Osteoblast (primary cell): ENCODE results near the gene LTBP1. TPM values are rescaled to one million over a fixed set of nuclear protein-coding genes. Genes with fewer than 3 reads are reported as not detected.
"Not testable (repeated sequence)": the region's sequence is repeated elsewhere in the genome, so short reads cannot be mapped to it uniquely, and the experiment has no call there.

Source experiments
- DNase-seq: peaks from one replicate; pipeline ENCODE4 v3.0.0; 2011; ENCODE audit warnings: low spot score, mixed read lengths; ENCODE audit not compliant: insufficient read length; ENCODE audit errors: missing footprints
- H2AFZ ChIP-seq: 2 replicates; pipeline ENCODE4 v1.6.0; 2011; ENCODE audit warnings: mild to moderate bottlenecking, low read length
- H3K27ac ChIP-seq: 2 replicates; pipeline ENCODE4 v1.5.1; 2011; ENCODE audit warnings: mild to moderate bottlenecking, low read depth, low read length, moderate library complexity
- H3K27me3 ChIP-seq: 2 replicates; pipeline ENCODE4 v1.6.0; 2012; ENCODE audit warnings: mild to moderate bottlenecking, control low read depth, inconsistent platforms, low read length, moderate library complexity; ENCODE audit not compliant: insufficient read depth
- H3K36me3 ChIP-seq: 2 replicates; pipeline ENCODE4 v1.5.1; 2011; ENCODE audit warnings: mild to moderate bottlenecking, low read length, control low read depth, moderate library complexity; ENCODE audit not compliant: insufficient read depth
- H3K4me1 ChIP-seq: 2 replicates; pipeline ENCODE4 v1.5.1; 2011; ENCODE audit warnings: mild to moderate bottlenecking, low read length, control low read depth, moderate library complexity; ENCODE audit not compliant: insufficient read depth
- H3K4me2 ChIP-seq: 2 replicates; pipeline ENCODE4 v1.6.0; 2011; ENCODE audit warnings: mild to moderate bottlenecking, low read length; ENCODE audit not compliant: insufficient read depth
- H3K4me3 ChIP-seq: fragments of 200-600 bp; sonication (generic); 3 replicates; pipeline ENCODE4 v1.5.1; 2012; ENCODE audit warnings: mild to moderate bottlenecking, low read length, inconsistent platforms; ENCODE audit not compliant: insufficient read depth
- H3K79me2 ChIP-seq: 2 replicates; pipeline ENCODE4 v1.6.0; 2012; ENCODE audit warnings: mild to moderate bottlenecking, low read length, control low read depth, inconsistent platforms; ENCODE audit not compliant: insufficient read depth
- H3K9me3 ChIP-seq: 2 replicates; pipeline ENCODE4 v1.5.1; 2011; ENCODE audit warnings: low read depth, low read length, control low read depth
- H4K20me1 ChIP-seq: 2 replicates; pipeline ENCODE4 v1.6.0; 2012; ENCODE audit warnings: mild to moderate bottlenecking, low read length, control low read depth; ENCODE audit not compliant: insufficient read depth
- total RNA-seq: library from RNA; depleted of rRNA; stranded (reverse); fragments of >200 nt; gene quantifications from 2 replicates; pipeline ENCODE4 v1.2.3, GENCODE V29; 2012
- TF ChIP-seq, protein P1 (sequence below): IDR thresholded peaks from 2 replicates; pipeline ENCODE4 v1.5.1; 2011; ENCODE audit warnings: mild to moderate bottlenecking, low read depth, low read length, moderate library complexity; ENCODE audit errors: extremely low read depth

Gene LTBP1
- total RNA-seq, 1 donor, result 224 TPM

- Histone ChIP-seq H3K9me3 (no peaks in the 10 kb centered on the region), H3K4me2 (no peak overlapping the region), H4K20me1 (no peaks in the 10 kb centered on the region), H3K27ac (no peak overlapping the region), H3K79me2 (no peaks in the 10 kb centered on the region), H2AFZ (no peak overlapping the region), H3K27me3 (peaks cover 4% of the 10 kb centered on the region), H3K4me3 (no peak overlapping the region), H3K36me3 (no peaks in the 10 kb centered on the region), H3K4me1 (no peaks in the 10 kb centered on the region)
- TF ChIP-seq, protein P1, sequence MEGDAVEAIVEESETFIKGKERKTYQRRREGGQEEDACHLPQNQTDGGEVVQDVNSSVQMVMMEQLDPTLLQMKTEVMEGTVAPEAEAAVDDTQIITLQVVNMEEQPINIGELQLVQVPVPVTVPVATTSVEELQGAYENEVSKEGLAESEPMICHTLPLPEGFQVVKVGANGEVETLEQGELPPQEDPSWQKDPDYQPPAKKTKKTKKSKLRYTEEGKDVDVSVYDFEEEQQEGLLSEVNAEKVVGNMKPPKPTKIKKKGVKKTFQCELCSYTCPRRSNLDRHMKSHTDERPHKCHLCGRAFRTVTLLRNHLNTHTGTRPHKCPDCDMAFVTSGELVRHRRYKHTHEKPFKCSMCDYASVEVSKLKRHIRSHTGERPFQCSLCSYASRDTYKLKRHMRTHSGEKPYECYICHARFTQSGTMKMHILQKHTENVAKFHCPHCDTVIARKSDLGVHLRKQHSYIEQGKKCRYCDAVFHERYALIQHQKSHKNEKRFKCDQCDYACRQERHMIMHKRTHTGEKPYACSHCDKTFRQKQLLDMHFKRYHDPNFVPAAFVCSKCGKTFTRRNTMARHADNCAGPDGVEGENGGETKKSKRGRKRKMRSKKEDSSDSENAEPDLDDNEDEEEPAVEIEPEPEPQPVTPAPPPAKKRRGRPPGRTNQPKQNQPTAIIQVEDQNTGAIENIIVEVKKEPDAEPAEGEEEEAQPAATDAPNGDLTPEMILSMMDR, result no peak
- DNase-seq, result no peak
These were observed 41.5 kb upstream of the LTBP1 start for GRCh38 chr2:32905270-32905669.

GRCh38 chr2:32910883-32911598, 35.7 kb upstream of the LTBP1 start:
- no peaks in the 10 kb centered on the region for H3K79me2 ChIP-seq
- H3K9me3 ChIP-seq, result no peaks in the 10 kb centered on the region
- H3K27me3 ChIP-seq, result no peaks in the 10 kb centered on the region
- no peak for DNase-seq
- H3K27ac ChIP-seq, result no peak overlapping the region
- no peak overlapping the region for H2AFZ ChIP-seq
- no peaks in the 10 kb centered on the region for H3K36me3 ChIP-seq
- H3K4me3 ChIP-seq, result no peak overlapping the region
- H3K4me1 ChIP-seq, result no peaks in the 10 kb centered on the region
- H3K4me2 ChIP-seq, result no peak overlapping the region
- H4K20me1 ChIP-seq, result no peaks in the 10 kb centered on the region
- TF ChIP-seq, protein P1, result no peak

DNA sequence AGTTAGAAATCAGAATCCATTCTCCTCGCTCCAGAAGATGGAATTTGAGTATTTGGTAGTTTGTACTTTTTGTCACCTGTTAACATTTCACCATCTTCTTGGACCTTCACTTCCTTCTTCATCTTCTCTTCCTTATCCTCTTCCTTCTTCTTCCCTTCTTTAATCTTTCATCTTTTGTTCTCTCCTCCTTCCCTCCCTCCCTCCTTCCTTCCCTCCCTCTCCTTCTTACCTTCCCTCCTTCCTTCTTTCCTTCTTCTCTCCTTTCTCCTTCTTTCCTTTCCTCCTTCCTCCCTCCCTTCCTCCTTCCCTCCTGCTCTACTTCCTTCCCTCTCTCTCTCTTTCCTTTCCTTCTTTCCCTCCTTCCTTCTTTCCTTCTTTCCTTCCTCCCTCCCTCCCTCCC, 31.1 kb upstream of the LTBP1 start:
- Histone ChIP-seq H3K4me3 (no peak overlapping the region), H3K36me3 (no peaks in the 10 kb centered on the region), H3K4me2 (no peak overlapping the region), H3K27ac (no peak overlapping the region), H2AFZ (no peak overlapping the region), H3K27me3 (no peaks in the 10 kb centered on the region), H3K4me1 (peaks cover 3% of the 10 kb centered on the region), H3K9me3 (no peaks in the 10 kb centered on the region), H3K79me2 (no peaks in the 10 kb centered on the region), H4K20me1 (no peaks in the 10 kb centered on the region)
- TF ChIP-seq, protein P1, result no peak
- DNase-seq, result no peak

- no peak for DNase-seq
- Histone ChIP-seq H3K36me3 (no peaks in the 10 kb centered on the region), H4K20me1 (no peaks in the 10 kb centered on the region), H3K9me3 (no peaks in the 10 kb centered on the region), H3K27me3 (no peaks in the 10 kb centered on the region), H2AFZ (peak overlapping the region; percentile 83), H3K4me2 (peak overlapping the region; percentile 83), H3K4me3 (peak overlapping the region; percentile 63), H3K27ac (no peak overlapping the region), H3K4me1 (peaks cover 3% of the 10 kb centered on the region), H3K79me2 (no peaks in the 10 kb centered on the region)
- TF ChIP-seq, protein P1, result no peak
These were observed 28.0 kb upstream of the LTBP1 start for GRCh38 chr2:32918774-32919173.

DNA sequence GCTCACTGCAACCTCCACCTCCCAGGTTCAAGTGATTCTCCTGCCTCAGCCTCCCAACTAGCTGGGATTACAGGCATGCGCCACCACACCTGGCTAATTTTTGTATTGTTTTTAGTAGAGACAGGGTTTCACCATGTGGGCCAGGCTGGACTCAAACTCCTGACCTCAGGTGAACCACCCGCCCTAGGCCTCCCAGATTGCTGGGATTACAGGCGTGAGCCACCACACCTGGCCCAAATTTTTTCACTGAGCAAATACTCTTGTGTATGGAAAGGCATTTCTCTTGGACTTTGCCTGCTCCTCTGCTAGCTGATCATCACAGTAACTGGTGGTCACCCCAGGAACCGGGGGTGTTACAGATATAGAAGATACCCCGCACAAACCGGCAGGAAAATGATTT, 26.9 kb upstream of the LTBP1 start:
- H3K9me3 ChIP-seq, H3K4me3 ChIP-seq, H3K79me2 ChIP-seq, H3K27me3 ChIP-seq, H3K36me3 ChIP-seq, DNase-seq, H4K20me1 ChIP-seq, H2AFZ ChIP-seq, H3K4me2 ChIP-seq, H3K4me1 ChIP-seq, H3K27ac ChIP-seq: not testable (repeated sequence)

DNA sequence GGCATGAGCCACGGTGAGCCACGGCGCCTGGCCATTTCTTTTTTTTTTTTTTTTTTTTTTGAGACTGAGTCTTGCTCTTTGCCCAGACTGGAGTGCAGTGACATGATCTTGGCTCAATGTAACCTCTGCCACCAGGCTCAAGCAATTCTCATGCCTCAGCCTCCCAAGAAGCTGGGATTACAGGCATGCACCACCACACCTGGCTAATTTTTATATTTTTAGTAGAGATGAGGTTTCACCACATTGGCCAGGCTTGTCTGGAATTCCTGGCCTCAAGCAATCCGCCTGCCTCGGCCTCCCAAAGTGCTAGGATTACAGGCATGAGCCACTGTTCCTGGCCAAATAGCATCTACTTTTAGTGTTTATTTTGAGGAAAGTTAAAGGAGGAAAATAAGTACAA, 25.3 kb upstream of the LTBP1 start:
- H2AFZ ChIP-seq, result not testable (repeated sequence)

More for the DNA sequence above, 25.3 kb upstream of the LTBP1 start:
- not testable (repeated sequence) for H3K79me2 ChIP-seq, DNase-seq, H3K27ac ChIP-seq, H4K20me1 ChIP-seq, H3K4me3 ChIP-seq, H3K27me3 ChIP-seq, H3K36me3 ChIP-seq, H3K9me3 ChIP-seq, H3K4me2 ChIP-seq, H3K4me1 ChIP-seq
